Spleen (tissue), 7 donors: ENCODE measurements around the gene ITPKB.

Experiments
- POLR2A ChIP-seq, 3 donors: fragments of 450-650 bp; IDR thresholded peaks; one replicate each; pipeline ENCODE4 v1.5.1; 2017; ENCODE audit warnings: antibody characterized with exemption in 3 of 3, mild to moderate bottlenecking in 1 of 3
- POLR2AphosphoS5 ChIP-seq, 3 donors: sonication (generic); formaldehyde crosslinking; IDR thresholded peaks; one replicate each; pipeline ENCODE4 v1.5.1; 2017; ENCODE audit warnings: antibody characterized with exemption in 3 of 3
- TF ChIP-seq, protein P1 (sequence below), 11 experiments: fragments of 200-600 bp in 7 of 11; fragments of 450-650 bp in 4 of 11; sonication (generic) in 4 of 11; IDR thresholded peaks in 8 of 11; conservative IDR thresholded peaks in 3 of 11; 1 replicate in 7 of 11; 2 replicates in 4 of 11; pipeline versions ENCODE4 v1.4.0 to v1.8.0; 2016 to 2021; ENCODE audit warnings: antibody characterized with exemption in 11 of 11, inconsistent platforms in 4 of 11, mild to moderate bottlenecking in 1 of 11
- donor health status: DM: no; HTN: no; CAD: no; lungs with moderate emphysema.
- donor health status: DM: no; HTN: no; CAD: no.
- donor health status: DM: no; HTN: no; CAD: no.

DNA sequence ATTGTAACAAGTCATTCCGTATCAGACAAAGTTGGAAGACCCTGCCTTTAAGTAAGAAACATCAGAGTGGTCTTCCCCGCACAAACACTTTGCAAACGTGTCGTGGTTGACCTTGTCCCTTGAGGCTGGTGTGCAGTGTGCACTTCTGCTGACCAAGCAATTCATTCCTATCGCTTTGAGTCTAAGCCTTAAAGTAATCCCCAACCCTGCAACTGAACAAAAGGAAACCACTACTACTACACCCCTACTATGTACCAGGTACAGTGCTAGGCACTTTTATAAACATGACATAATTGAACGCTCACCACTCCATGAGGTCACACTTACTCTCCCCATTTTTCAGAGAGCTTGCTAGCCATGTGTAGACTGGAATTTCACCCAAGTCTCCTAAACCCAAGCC, 10.6 kb downstream of the ITPKB start:
- TF ChIP-seq, protein P1, sequence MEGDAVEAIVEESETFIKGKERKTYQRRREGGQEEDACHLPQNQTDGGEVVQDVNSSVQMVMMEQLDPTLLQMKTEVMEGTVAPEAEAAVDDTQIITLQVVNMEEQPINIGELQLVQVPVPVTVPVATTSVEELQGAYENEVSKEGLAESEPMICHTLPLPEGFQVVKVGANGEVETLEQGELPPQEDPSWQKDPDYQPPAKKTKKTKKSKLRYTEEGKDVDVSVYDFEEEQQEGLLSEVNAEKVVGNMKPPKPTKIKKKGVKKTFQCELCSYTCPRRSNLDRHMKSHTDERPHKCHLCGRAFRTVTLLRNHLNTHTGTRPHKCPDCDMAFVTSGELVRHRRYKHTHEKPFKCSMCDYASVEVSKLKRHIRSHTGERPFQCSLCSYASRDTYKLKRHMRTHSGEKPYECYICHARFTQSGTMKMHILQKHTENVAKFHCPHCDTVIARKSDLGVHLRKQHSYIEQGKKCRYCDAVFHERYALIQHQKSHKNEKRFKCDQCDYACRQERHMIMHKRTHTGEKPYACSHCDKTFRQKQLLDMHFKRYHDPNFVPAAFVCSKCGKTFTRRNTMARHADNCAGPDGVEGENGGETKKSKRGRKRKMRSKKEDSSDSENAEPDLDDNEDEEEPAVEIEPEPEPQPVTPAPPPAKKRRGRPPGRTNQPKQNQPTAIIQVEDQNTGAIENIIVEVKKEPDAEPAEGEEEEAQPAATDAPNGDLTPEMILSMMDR (IDR thresholded peaks at IDR 0.05 in 8 of 11, conservative IDR thresholded peaks at IDR 0.05 in 3 of 11), result no peak
- TF ChIP-seq POLR2A (IDR thresholded peaks at IDR 0.05) (no peak), POLR2AphosphoS5 (IDR thresholded peaks at IDR 0.05) (peak in 1 of 3 donors; percentile 29)
